Osteoblast (primary cell): Measurements from ENCODE around the gene SCGB1D4. TPM values are rescaled to one million over a fixed set of nuclear protein-coding genes. Genes with fewer than 3 reads are reported as not detected.
A peak's percentile ranks its signal among the peaks of the same experiment; 100 is the strongest.

Source experiments
- DNase-seq: peaks from one replicate; pipeline ENCODE4 v3.0.0; 2011; ENCODE audit warnings: low spot score, mixed read lengths; ENCODE audit not compliant: insufficient read length; ENCODE audit errors: missing footprints
- H2AFZ ChIP-seq: 2 replicates; pipeline ENCODE4 v1.6.0; 2011; ENCODE audit warnings: mild to moderate bottlenecking, low read length
- H3K27ac ChIP-seq: 2 replicates; pipeline ENCODE4 v1.5.1; 2011; ENCODE audit warnings: mild to moderate bottlenecking, low read depth, low read length, moderate library complexity
- H3K27me3 ChIP-seq: 2 replicates; pipeline ENCODE4 v1.6.0; 2012; ENCODE audit warnings: mild to moderate bottlenecking, control low read depth, inconsistent platforms, low read length, moderate library complexity; ENCODE audit not compliant: insufficient read depth
- H3K36me3 ChIP-seq: 2 replicates; pipeline ENCODE4 v1.5.1; 2011; ENCODE audit warnings: mild to moderate bottlenecking, low read length, control low read depth, moderate library complexity; ENCODE audit not compliant: insufficient read depth
- H3K4me1 ChIP-seq: 2 replicates; pipeline ENCODE4 v1.5.1; 2011; ENCODE audit warnings: mild to moderate bottlenecking, low read length, control low read depth, moderate library complexity; ENCODE audit not compliant: insufficient read depth
- H3K4me2 ChIP-seq: 2 replicates; pipeline ENCODE4 v1.6.0; 2011; ENCODE audit warnings: mild to moderate bottlenecking, low read length; ENCODE audit not compliant: insufficient read depth
- H3K4me3 ChIP-seq: fragments of 200-600 bp; sonication (generic); 3 replicates; pipeline ENCODE4 v1.5.1; 2012; ENCODE audit warnings: mild to moderate bottlenecking, low read length, inconsistent platforms; ENCODE audit not compliant: insufficient read depth
- H3K79me2 ChIP-seq: 2 replicates; pipeline ENCODE4 v1.6.0; 2012; ENCODE audit warnings: mild to moderate bottlenecking, low read length, control low read depth, inconsistent platforms; ENCODE audit not compliant: insufficient read depth
- H3K9me3 ChIP-seq: 2 replicates; pipeline ENCODE4 v1.5.1; 2011; ENCODE audit warnings: low read depth, low read length, control low read depth
- H4K20me1 ChIP-seq: 2 replicates; pipeline ENCODE4 v1.6.0; 2012; ENCODE audit warnings: mild to moderate bottlenecking, low read length, control low read depth; ENCODE audit not compliant: insufficient read depth
- CTCF ChIP-seq: IDR thresholded peaks from 2 replicates; pipeline ENCODE4 v1.5.1; 2011; ENCODE audit warnings: mild to moderate bottlenecking, low read depth, low read length, moderate library complexity; ENCODE audit errors: extremely low read depth
- total RNA-seq: library from RNA; depleted of rRNA; stranded (reverse); fragments of >200 nt; gene quantifications from 2 replicates; pipeline ENCODE4 v1.2.3, GENCODE V29; 2012

The SCGB1D4 gene
- total RNA-seq, 1 donor = not detected

DNA sequence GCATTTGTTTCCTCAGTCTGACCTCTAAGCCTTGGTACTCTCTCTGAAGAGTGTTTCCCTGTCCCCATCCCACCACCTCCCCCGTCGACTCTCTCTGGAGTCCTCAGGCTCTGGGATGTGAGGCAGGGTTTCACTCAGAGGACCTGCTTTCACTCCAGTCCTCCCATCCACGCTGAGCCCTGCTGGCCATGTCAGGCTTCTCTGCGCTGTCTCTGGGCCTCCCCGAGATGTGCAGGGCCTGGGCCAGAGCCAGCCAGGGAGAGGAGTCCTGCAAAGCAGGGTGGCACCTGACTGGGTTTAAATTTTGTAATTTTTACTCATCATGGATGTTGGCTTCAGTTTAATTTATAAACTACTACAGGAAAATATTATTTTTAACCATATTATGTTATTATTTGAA lies 25.6 kb downstream of the SCGB1D4 start:
- no peaks in the 10 kb centered on the region for H3K79me2 ChIP-seq
- H3K4me3 ChIP-seq = no peak overlapping the region
- DNase-seq = no peak
- H2AFZ ChIP-seq = no peak overlapping the region
- no peaks in the 10 kb centered on the region for H4K20me1 ChIP-seq
- H3K4me1 ChIP-seq = no peaks in the 10 kb centered on the region
- TF ChIP-seq CTCF = no peak
- H3K27ac ChIP-seq = no peak overlapping the region
- no peaks in the 10 kb centered on the region for H3K36me3 ChIP-seq
- H3K9me3 ChIP-seq = no peaks in the 10 kb centered on the region
- no peak overlapping the region for H3K4me2 ChIP-seq
- peaks cover 9% of the 10 kb centered on the region for H3K27me3 ChIP-seq

DNA sequence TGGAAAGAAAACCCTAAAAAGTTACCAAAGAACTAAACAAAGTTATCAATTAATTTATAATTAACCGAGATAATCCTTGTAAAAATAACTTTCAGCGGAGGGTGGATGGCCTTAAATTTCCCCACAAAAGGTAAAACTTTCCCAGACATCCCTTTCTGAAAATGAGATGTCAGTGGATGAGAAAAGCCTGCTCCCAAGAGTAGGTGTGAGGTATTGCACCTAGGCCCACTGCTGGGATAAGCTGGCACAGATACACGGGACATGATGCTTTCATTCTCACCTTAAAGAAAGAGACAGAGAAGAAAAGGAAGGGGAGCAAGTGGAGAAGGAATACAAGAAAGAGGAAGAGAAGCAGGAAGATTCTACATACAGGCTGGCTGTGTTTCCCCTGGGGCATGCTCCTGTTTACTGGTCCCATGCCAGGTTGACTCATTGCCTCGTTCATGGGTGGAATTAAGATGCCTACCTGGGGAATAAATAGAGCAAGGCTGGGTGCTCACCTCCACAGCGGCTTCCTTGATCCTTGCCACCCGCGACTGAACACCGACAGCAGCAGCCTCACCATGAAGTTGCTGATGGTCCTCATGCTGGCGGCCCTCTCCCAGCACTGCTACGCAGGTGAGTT lies 29.1 kb downstream of the SCGB1D4 start, which contains the start of gene SCGB2A2:
Gene SCGB2A2 (plus strand): TSS at position 505 of the 625 bp plus-strand sequence. CDS start 59 bp downstream, at position 564.
- H3K4me1 ChIP-seq = peaks cover 10% of the 10 kb centered on the region
- no peaks in the 10 kb centered on the region for H4K20me1 ChIP-seq
- H2AFZ ChIP-seq = no peak within 1 kb of the TSS
- H3K4me3 ChIP-seq = no peak within 1 kb of the TSS
- H3K79me2 ChIP-seq = no peaks in the 10 kb centered on the region
- no peaks in the 10 kb centered on the region for H3K9me3 ChIP-seq
- H3K4me2 ChIP-seq = no peak within 1 kb of the TSS
- TF ChIP-seq CTCF = peak; percentile 24
- no peaks in the 10 kb centered on the region for H3K36me3 ChIP-seq
- no peak for DNase-seq
- peaks cover 9% of the 10 kb centered on the region for H3K27me3 ChIP-seq
- H3K27ac ChIP-seq = no peak within 1 kb of the TSS

- H2AFZ ChIP-seq = no peak overlapping the region
- H4K20me1 ChIP-seq = no peaks in the 10 kb centered on the region
- TF ChIP-seq CTCF = no peak
- H3K27me3 ChIP-seq = peaks cover 5% of the 10 kb centered on the region
- H3K27ac ChIP-seq = no peak overlapping the region
- no peaks in the 10 kb centered on the region for H3K9me3 ChIP-seq
- H3K4me1 ChIP-seq = peaks cover 13% of the 10 kb centered on the region
- H3K36me3 ChIP-seq = no peaks in the 10 kb centered on the region
- no peak overlapping the region for H3K4me3 ChIP-seq
- no peaks in the 10 kb centered on the region for H3K79me2 ChIP-seq
- DNase-seq = no peak
- H3K4me2 ChIP-seq = no peak overlapping the region
Measured at GRCh38 chr11:62267576-62267975, 31.3 kb downstream of the SCGB1D4 start.

GRCh38 chr11:62267050-62267449 lies 31.8 kb downstream of the SCGB1D4 start:
- H3K4me2 ChIP-seq = peak overlapping the region; percentile 58
- no peaks in the 10 kb centered on the region for H3K79me2 ChIP-seq
- H2AFZ ChIP-seq = no peak overlapping the region
- DNase-seq = no peak
- peaks cover 5% of the 10 kb centered on the region for H3K27me3 ChIP-seq
- no peaks in the 10 kb centered on the region for H4K20me1 ChIP-seq
- H3K36me3 ChIP-seq = no peaks in the 10 kb centered on the region
- no peak overlapping the region for H3K4me3 ChIP-seq
- no peak overlapping the region for H3K27ac ChIP-seq
- no peak for TF ChIP-seq CTCF
- peaks cover 13% of the 10 kb centered on the region for H3K4me1 ChIP-seq
- no peaks in the 10 kb centered on the region for H3K9me3 ChIP-seq
